Measurements from ENCODE around the gene SLC38A11.

- TF ChIP-seq EZH2 (IDR thresholded peaks at IDR 0.05; ENCODE audit: borderline replicate concordance, low read depth, low read length, poor library complexity, severe bottlenecking) (no peak), CTCF (conservative IDR thresholded peaks at IDR 0.05; ENCODE audit: low read depth, low read length) (no peak)
Measured at GRCh38 chr2:164867779-164868397, 87.4 kb downstream of the SLC38A11 start.

Data from A673 (cell line).